GM12878 (cell line): Measurements from ENCODE around the gene MEMO1. TPM values are rescaled to one million over a fixed set of nuclear protein-coding genes. Genes with fewer than 3 reads are reported as not detected.
A peak's percentile ranks its signal among the peaks of the same experiment; 100 is the strongest.

ENCODE experiments used
- ATAC-seq: fragments of 200-7000 bp; cut with Tn5 transposase; 3 replicates; pipeline ENCODE4 v1.9.1; 2020; ENCODE audit warnings: mild to moderate bottlenecking, moderate library complexity
- BruUV-seq: library from RNA; stranded (reverse); fragments of 400-500 nt; replicated peaks from 2 replicates; lab custom pipeline; 2021; lab: Mats Ljungman, UMichigan
- CTCF ChIA-PET: fragments of 300-600 bp; sonication (Branson Sonifier 250); formaldehyde crosslinking; extraction: SDS; loops from one replicate; lab custom pipeline; 2021; ENCODE audit warnings: inconsistent platforms; lab: Yijun Ruan, JAX
- POLR2A ChIA-PET: fragments of 350-600 bp; formaldehyde crosslinking; extraction: SDS; loops from one replicate; lab custom pipeline; 2021; ENCODE audit warnings: inconsistent platforms; lab: Charles Lee
- RAD21 ChIA-PET: fragments of 300-600 bp; sonication (Branson Sonifier 250); formaldehyde crosslinking; loops from one replicate; lab custom pipeline; 2023; ENCODE audit warnings: antibody characterized with exemption; ENCODE audit not compliant: unreplicated experiment; lab: Charles Lee
- SMC1A ChIA-PET: fragments of 300-600 bp; sonication (Branson Sonifier 250); formaldehyde crosslinking; loops from one replicate; lab custom pipeline; 2023; ENCODE audit not compliant: unreplicated experiment, uncharacterized antibody; lab: Charles Lee
- DNase-seq: peaks from one replicate; pipeline ENCODE4 v3.0.0-alpha.2; 2011; ENCODE audit warnings: low read depth, low spot score
- FAIRE-seq: peaks from 3 replicates; lab custom pipeline; 2011; peaks lifted over from hg19 to GRCh38; lab: Jason Lieb, UNC
- H2AFZ ChIP-seq: 2 replicates; pipeline ENCODE4 v1.6.0; 2011; ENCODE audit warnings: low read depth, low read length, control low read depth; ENCODE audit not compliant: control insufficient read depth
- H3K27ac ChIP-seq: 2 replicates; pipeline ENCODE4 v1.5.1; 2011; ENCODE audit warnings: control low read depth; ENCODE audit not compliant: control insufficient read depth, insufficient read depth
- H3K27me3 ChIP-seq, 2 experiments: replicated peaks in 1 of 2; 2 replicates each; pipeline versions ENCODE4 v1.6.0 to v1.6.1; 2011; ENCODE audit warnings: low read length in 1 of 2; ENCODE audit not compliant: control insufficient read depth in 2 of 2, insufficient read depth in 2 of 2
- H3K36me3 ChIP-seq, 2 experiments: 2 replicates each; pipeline ENCODE4 v1.5.1; 2011; ENCODE audit warnings: low read length in 1 of 2; ENCODE audit not compliant: control insufficient read depth in 2 of 2, insufficient read depth in 2 of 2
- H3K4me1 ChIP-seq: 2 replicates; pipeline ENCODE4 v1.6.1; 2011; ENCODE audit warnings: mild to moderate bottlenecking, low read length, moderate library complexity, mixed read lengths; ENCODE audit not compliant: control insufficient read depth, insufficient read depth
- H3K4me2 ChIP-seq: 2 replicates; pipeline ENCODE4 v1.6.0; 2011; ENCODE audit warnings: control low read depth; ENCODE audit not compliant: control insufficient read depth, insufficient read depth
- H3K4me3 ChIP-seq: fragments of 200-600 bp; sonication (generic); 2 replicates; pipeline ENCODE4 v1.5.1; 2016
- H3K79me2 ChIP-seq: 2 replicates; pipeline ENCODE4 v1.6.0; 2011; ENCODE audit warnings: low read length; ENCODE audit not compliant: control insufficient read depth, insufficient read depth
- H3K9ac ChIP-seq: 2 replicates; pipeline ENCODE4 v1.8.0; 2011; ENCODE audit warnings: low read length, control low read depth, mixed read lengths; ENCODE audit not compliant: control insufficient read depth, insufficient read depth
- H3K9me3 ChIP-seq: replicated peaks from 3 replicates; pipeline ENCODE4 v1.5.1; 2011; ENCODE audit warnings: mild to moderate bottlenecking, low read length; ENCODE audit not compliant: control insufficient read depth, insufficient read depth
- H4K20me1 ChIP-seq: 2 replicates; pipeline ENCODE4 v1.6.0; 2011; ENCODE audit not compliant: control insufficient read depth, insufficient read depth
- CBX5 ChIP-seq: sonication (generic); IDR thresholded peaks from 2 replicates; pipeline ENCODE4 v1.6.1; 2016; ENCODE audit warnings: low read depth, moderate library complexity, mild to moderate bottlenecking, inconsistent platforms
- CREM ChIP-seq: IDR thresholded peaks from 2 replicates; pipeline ENCODE4 v1.6.1; 2014; ENCODE audit warnings: antibody characterized with exemption, low read depth
- CUX1 ChIP-seq: IDR thresholded peaks from 2 replicates; pipeline ENCODE4 v1.6.1; 2012; ENCODE audit warnings: improper control_type of control experiment, low read depth, low read length; ENCODE audit not compliant: insufficient replicate concordance
- ESRRA ChIP-seq: IDR thresholded peaks from 2 replicates; pipeline ENCODE4 v1.6.1; 2012; ENCODE audit warnings: mild to moderate bottlenecking, low read length, improper control_type of control experiment
- GATAD2B ChIP-seq: fragments of 450-650 bp; conservative IDR thresholded peaks from 2 replicates; pipeline ENCODE4 v1.6.1; 2017; ENCODE audit warnings: low read depth, mild to moderate bottlenecking, moderate library complexity
- HDAC2 ChIP-seq: fragments of 200-600 bp; sonication (generic); IDR thresholded peaks from 2 replicates; pipeline ENCODE4 v1.6.1; 2017
- IKZF1 ChIP-seq: fragments of 450-650 bp; conservative IDR thresholded peaks from 2 replicates; pipeline ENCODE4 v1.6.1; 2017; ENCODE audit warnings: antibody characterized with exemption, mild to moderate bottlenecking
- IKZF2 ChIP-seq, 2 experiments: fragments of 450-650 bp; IDR thresholded peaks; 2 replicates each; pipeline ENCODE4 v1.6.1; 2017; ENCODE audit warnings: mild to moderate bottlenecking in 2 of 2, moderate library complexity in 2 of 2
- JUNB ChIP-seq: IDR thresholded peaks from 2 replicates; pipeline ENCODE4 v1.6.1; 2016; ENCODE audit warnings: antibody characterized with exemption, mild to moderate bottlenecking
- LARP7 ChIP-seq: fragments of 450-650 bp; IDR thresholded peaks from 2 replicates; pipeline ENCODE4 v1.6.1; 2017; ENCODE audit warnings: mild to moderate bottlenecking
- MTA2 ChIP-seq: fragments of 450-650 bp; IDR thresholded peaks from 2 replicates; pipeline ENCODE4 v1.6.1; 2016; ENCODE audit warnings: low read depth, mild to moderate bottlenecking, moderate library complexity
- RUNX3 ChIP-seq: IDR thresholded peaks from 2 replicates; pipeline ENCODE4 v1.6.1; 2012; ENCODE audit warnings: low read length, inconsistent platforms
- SIN3A ChIP-seq: IDR thresholded peaks from 2 replicates; pipeline ENCODE4 v1.6.1; 2012; ENCODE audit warnings: low read depth, low read length, improper control_type of control experiment
- SKIL ChIP-seq: fragments of 450-650 bp; IDR thresholded peaks from 2 replicates; pipeline ENCODE4 v1.6.1; 2017; ENCODE audit warnings: mild to moderate bottlenecking, low read depth, inconsistent platforms; ENCODE audit not compliant: poor library complexity, severe bottlenecking
- SREBF2 ChIP-seq: IDR thresholded peaks from 2 replicates; pipeline ENCODE4 v1.6.1; 2012; ENCODE audit warnings: mild to moderate bottlenecking, low read length
- STAT1 ChIP-seq: fragments of 450-650 bp; conservative IDR thresholded peaks from 2 replicates; pipeline ENCODE4 v1.6.1; 2014; ENCODE audit warnings: antibody characterized with exemption, mild to moderate bottlenecking
- ZNF207 ChIP-seq: fragments of 450-650 bp; IDR thresholded peaks from 2 replicates; pipeline ENCODE4 v1.6.1; 2014; ENCODE audit warnings: antibody characterized with exemption, mild to moderate bottlenecking, borderline replicate concordance
- ZSCAN29 ChIP-seq: fragments of 450-650 bp; IDR thresholded peaks from 2 replicates; pipeline ENCODE4 v1.6.1; 2017; ENCODE audit warnings: mild to moderate bottlenecking, moderate library complexity
- WGBS: methylation state at CpG from one replicate; pipeline ENCODE4 v1.1.6; 2016; ENCODE audit warnings: low lambda C conversion rate; ENCODE audit not compliant: insufficient replicate concordance, insufficient coverage; ENCODE audit errors: missing lambda C conversion rate; 5-methylcytosine and 5-hydroxymethylcytosine counted together
- in situ Hi-C: fragments of 300-500 bp; cut with MboI; formaldehyde crosslinking; loops from 9 replicates; pipeline ENCODE4 v1.14.3; 2018; ENCODE audit warnings: mixed read lengths
- intact Hi-C: fragments of 100-400 bp; cut with micrococcal nuclease; formaldehyde crosslinking; loops from one replicate; pipeline ENCODE4 v1.14.2; 2022; ENCODE audit not compliant: unreplicated experiment
- polyA plus RNA-seq, 11 experiments: library from polyadenylated mRNA; depleted of rRNA in 4 of 11; unstranded in 6 of 11; stranded (reverse) in 5 of 11; fragments of >200 nt; fragmentation: Nextera tagmentation in 4 of 11; fragmentation: Illumina TruSeq in 1 of 11; extraction: Ambion mirVana in 4 of 11; extraction: Trizol in 1 of 11; gene quantifications; 1 replicate in 1 of 11; 2 replicates in 10 of 11; pipeline versions ENCODE4 v1.2.1 to v1.2.3, GENCODE V29; 2011 to 2016; ENCODE audit warnings: inconsistent platforms in 2 of 11, missing spikeins in 2 of 11, low read depth in 1 of 11
- total RNA-seq, 4 experiments: library from RNA; depleted of rRNA in 3 of 4; stranded (reverse); fragments of >200 nt in 3 of 4; fragmentation: Illumina TruSeq in 1 of 4; extraction: Trizol in 1 of 4; gene quantifications; 2 replicates each; pipeline versions ENCODE4 v1.2.1 to v1.2.3, GENCODE V29; 2013 to 2021

The MEMO1 gene
- total and polyA plus RNA-seq, 10 of the 15 experiments (the other 5 are each of a cell fraction or from before 2014, with no cell fraction given), result 39.8 to 99.1 (median 72.2) TPM

- Histone ChIP-seq H3K36me3 (no peaks in the 10 kb centered on the region), H3K27ac (peak overlapping the region; percentile 91), H3K9me3 (no peaks in the 10 kb centered on the region), H3K9ac (peak overlapping the region; percentile 89), H4K20me1 (no peaks in the 10 kb centered on the region), H3K4me1 (peaks cover 17% of the 10 kb centered on the region), H3K27me3 (no peaks in the 10 kb centered on the region), H2AFZ (peak overlapping the region; percentile 60), H3K4me2 (peak overlapping the region; percentile 55; the same call in 1 of the 2 replicates), H3K79me2 (peaks cover 54% of the 10 kb centered on the region), H3K4me3 (peak overlapping the region; percentile 96)
- ChIA-PET SMC1A (interaction anchor here (1.0 to 3.7 kb wide), 11 partner anchors 12 to 124 kb away, joined by 3 to 29 read pairs (median 4); partner anchors contain the start of genes DPY30 and SPAST), CTCF (interaction anchor here (1.1 to 2.1 kb wide), 4 partner anchors 10 to 123 kb away, joined by 5 to 11 read pairs (median 8); partner anchors contain the start of gene SPAST), POLR2A (interaction anchor here (0.6 to 2.1 kb wide), 10 partner anchors 10 to 156 kb away, joined by 3 to 12 read pairs (median 6); partner anchors contain the start of genes DPY30 and SLC30A6), RAD21 (interaction anchor here (0.6 to 2.4 kb wide), 9 partner anchors 12 to 145 kb away, joined by 3 to 12 read pairs (median 7); partner anchors contain the start of gene DPY30)
- under 1% methylated on average over 39 of the region's 91 CpGs for WGBS
- in situ Hi-C loops, result no loop called here
- peak; percentile 5 for ATAC-seq
- BruUV-seq, result no TSS peak
- FAIRE-seq, result peak; percentile 13
- DNase-seq, result no peak
- intact Hi-C loops, result loop anchor here (5.0 kb wide), 1 partner anchor 42 kb away; no protein-coding TSS in a partner anchor
- TF ChIP-seq SIN3A (0 out of 2 replicates have a peak, but pooled peaks have one; percentile 34), CUX1 (no peak), CREM (no peak), IKZF1 (peak; percentile 59; the same call in 1 of the 2 replicates), HDAC2 (no peak), ZSCAN29 (no peak), RUNX3 (peak; percentile 25; the same call in 1 of the 2 replicates), JUNB (no peak), GATAD2B (peak; percentile 46; the same call in 1 of the 2 replicates), SKIL (no peak), IKZF2 (IDR thresholded peaks at IDR 0.05) (0 out of 4 replicates have a peak, but pooled peaks of 1 of the 2 experiments have one; percentile 11), MTA2 (no peak), SREBF2 (no peak), LARP7 (peak; percentile 80; the same call in 1 of the 2 replicates), ZNF207 (peak; percentile 31; the same call in 1 of the 2 replicates), ESRRA (no peak), STAT1 (no peak), CBX5 (no peak)
Observed at GRCh38 chr2:32009516-32010256, 1.1 kb downstream of the MEMO1 start.
